GM12892 (cell line): ENCODE measurements around the gene ADGRL3.
"Not testable (repeated sequence)": the region's sequence is repeated elsewhere in the genome, so short reads cannot be mapped to it uniquely, and the experiment has no call there.

ENCODE experiments used
- DNase-seq: peaks from one replicate; pipeline ENCODE4 v3.0.0; 2011; ENCODE audit not compliant: insufficient read length
- FAIRE-seq: peaks from 2 replicates; lab custom pipeline; 2011; peaks lifted over from hg19 to GRCh38; lab: Jason Lieb, UNC
- POLR2A ChIP-seq: IDR thresholded peaks from 2 replicates; pipeline ENCODE4 v1.6.1; 2011; ENCODE audit warnings: low read depth, low read length, control low read depth
- POLR2AphosphoS5 ChIP-seq: IDR thresholded peaks from 2 replicates; pipeline ENCODE4 v1.6.1; 2011; ENCODE audit warnings: low read depth, low read length, control low read depth
- TAF1 ChIP-seq: IDR thresholded peaks from 2 replicates; pipeline ENCODE4 v1.6.1; 2011; ENCODE audit warnings: low read depth, mild to moderate bottlenecking, control low read depth, low read length, borderline replicate concordance

Gene ADGRL3

GRCh38 chr4:61379406-61379805 lies 179.3 kb downstream of the ADGRL3 start:
- TF ChIP-seq TAF1, result no peak
- no peak for TF ChIP-seq POLR2AphosphoS5
- TF ChIP-seq POLR2A, result no peak
- DNase-seq (no peak), FAIRE-seq (no peak)

- FAIRE-seq (no peak), DNase-seq (no peak)
- TF ChIP-seq TAF1 (no peak), POLR2AphosphoS5 (no peak), POLR2A (no peak)
These were observed 180.7 kb downstream of the ADGRL3 start for GRCh38 chr4:61380865-61381264.

- TF ChIP-seq POLR2AphosphoS5, result no peak
- TF ChIP-seq POLR2A, result no peak
- no peak for TF ChIP-seq TAF1
- no peak for FAIRE-seq
- no peak for DNase-seq
These were observed 185.1 kb downstream of the ADGRL3 start for GRCh38 chr4:61385256-61385655.

GRCh38 chr4:61387372-61387771 lies 187.2 kb downstream of the ADGRL3 start:
- FAIRE-seq, DNase-seq: not testable (repeated sequence)

GRCh38 chr4:61389640-61390039 lies 189.5 kb downstream of the ADGRL3 start:
- no peak for FAIRE-seq
- DNase-seq, result no peak
- no peak for TF ChIP-seq POLR2AphosphoS5

GRCh38 chr4:61395754-61396153 lies 195.6 kb downstream of the ADGRL3 start:
- TF ChIP-seq POLR2AphosphoS5, result no peak
- no peak for TF ChIP-seq TAF1
- no peak for TF ChIP-seq POLR2A
- FAIRE-seq (no peak), DNase-seq (no peak)

- FAIRE-seq, result no peak
These were observed 197.0 kb downstream of the ADGRL3 start for GRCh38 chr4:61397174-61397573.

GRCh38 chr4:61400439-61401038 lies 200.4 kb downstream of the ADGRL3 start:
- no peak for FAIRE-seq
- no peak for DNase-seq
- TF ChIP-seq TAF1 (no peak), POLR2A (no peak), POLR2AphosphoS5 (no peak)

More at GRCh38 chr4:61397174-61397573, 197.0 kb downstream of the ADGRL3 start:
- TF ChIP-seq POLR2AphosphoS5, result no peak
- TF ChIP-seq POLR2A, result no peak
- TF ChIP-seq TAF1, result no peak
- DNase-seq, result no peak

- DNase-seq (no peak), FAIRE-seq (no peak)
- TF ChIP-seq POLR2A (no peak), TAF1 (no peak), POLR2AphosphoS5 (no peak)
These were observed 201.6 kb downstream of the ADGRL3 start for GRCh38 chr4:61401771-61402170.

GRCh38 chr4:61405307-61405706 lies 205.2 kb downstream of the ADGRL3 start:
- no peak for TF ChIP-seq POLR2AphosphoS5
- TF ChIP-seq POLR2A, result no peak
- TF ChIP-seq TAF1, result no peak
- FAIRE-seq (no peak), DNase-seq (no peak)

GRCh38 chr4:61406677-61407076 lies 206.6 kb downstream of the ADGRL3 start:
- no peak for FAIRE-seq

GRCh38 chr4:61407642-61408618 lies 207.8 kb downstream of the ADGRL3 start:
- DNase-seq, result no peak
- TF ChIP-seq POLR2A (no peak), TAF1 (no peak), POLR2AphosphoS5 (no peak)
- no peak for FAIRE-seq

More at GRCh38 chr4:61406677-61407076, 206.6 kb downstream of the ADGRL3 start:
- TF ChIP-seq POLR2A, result no peak
- TF ChIP-seq TAF1, result no peak
- no peak for TF ChIP-seq POLR2AphosphoS5
- no peak for DNase-seq
